Neural progenitor cell (in vitro differentiated cells): ENCODE measurements around the gene TECTA. TPM values are rescaled to one million over a fixed set of nuclear protein-coding genes. Genes with fewer than 3 reads are reported as not detected.
A peak's percentile ranks its signal among the peaks of the same experiment; 100 is the strongest.
"Not testable (repeated sequence)": the region's sequence is repeated elsewhere in the genome, so short reads cannot be mapped to it uniquely, and the experiment has no call there.

Experiments
- DNase-seq: peaks from one replicate; pipeline ENCODE4 v3.0.0-alpha.2; 2016; ENCODE audit warnings: low spot score
- H2AFZ ChIP-seq: fragments of 200-600 bp; sonication (generic); replicated peaks from 2 replicates; pipeline ENCODE4 v1.6.1; 2016; ENCODE audit warnings: antibody characterized with exemption
- H3F3A ChIP-seq: fragments of 200-600 bp; sonication (generic); 2 replicates; pipeline ENCODE4 v1.6.1; 2016; ENCODE audit warnings: antibody characterized with exemption, low read depth
- H3K27ac ChIP-seq: fragments of 200-600 bp; sonication (generic); 2 replicates; pipeline ENCODE4 v1.5.1; 2016; ENCODE audit warnings: mild to moderate bottlenecking
- H3K27me3 ChIP-seq: fragments of 200-600 bp; sonication (generic); 2 replicates; pipeline ENCODE4 v1.6.1; 2016; ENCODE audit warnings: mild to moderate bottlenecking, moderate library complexity
- H3K36me3 ChIP-seq: fragments of 200-600 bp; sonication (generic); 2 replicates; pipeline ENCODE4 v1.5.1; 2016
- H3K4me1 ChIP-seq: fragments of 200-600 bp; sonication (generic); 2 replicates; pipeline ENCODE4 v1.6.1; 2016; ENCODE audit warnings: mixed run types
- H3K4me2 ChIP-seq: fragments of 200-600 bp; sonication (generic); 2 replicates; pipeline ENCODE4 v1.6.1; 2016
- H3K4me3 ChIP-seq: fragments of 200-600 bp; sonication (generic); 2 replicates; pipeline ENCODE4 v1.5.1; 2016
- H3K79me2 ChIP-seq: fragments of 200-600 bp; sonication (generic); 2 replicates; pipeline ENCODE4 v1.6.1; 2016; ENCODE audit warnings: low read depth
- H3K9ac ChIP-seq: fragments of 200-600 bp; sonication (generic); 2 replicates; pipeline ENCODE4 v1.6.1; 2016
- H3K9me3 ChIP-seq: fragments of 200-600 bp; sonication (generic); 2 replicates; pipeline ENCODE4 v1.5.1; 2016; ENCODE audit warnings: low read depth
- H4K20me1 ChIP-seq: fragments of 200-600 bp; sonication (generic); 2 replicates; pipeline ENCODE4 v1.6.1; 2016; ENCODE audit warnings: low read depth
- H3K27ac Mint-ChIP-seq: 3 replicates; pipeline ENCODE4 v1.8.0; 2021; ENCODE audit warnings: mixed read lengths
- H3K27me3 Mint-ChIP-seq: 2 replicates; pipeline ENCODE4 v1.8.0; 2022; ENCODE audit warnings: low read depth, mild to moderate bottlenecking, inconsistent platforms, moderate library complexity, mixed read lengths; ENCODE audit not compliant: insufficient read depth
- H3K36me3 Mint-ChIP-seq: 3 replicates; pipeline ENCODE4 v1.8.0; 2021; ENCODE audit warnings: mixed read lengths
- H3K4me1 Mint-ChIP-seq: 3 replicates; pipeline ENCODE4 v1.8.0; 2021; ENCODE audit warnings: mixed read lengths
- H3K4me3 Mint-ChIP-seq: 3 replicates; pipeline ENCODE4 v1.8.0; 2021; ENCODE audit warnings: mild to moderate bottlenecking, moderate library complexity, mixed read lengths
- H3K9me3 Mint-ChIP-seq: 3 replicates; pipeline ENCODE4 v1.8.0; 2020; ENCODE audit warnings: mixed read lengths
- CTCF ChIP-seq: fragments of 200-600 bp; sonication (generic); IDR thresholded peaks from 2 replicates; pipeline ENCODE4 v1.5.1; 2017; ENCODE audit warnings: antibody characterized with exemption, mild to moderate bottlenecking
- EZH2 ChIP-seq: fragments of 200-600 bp; sonication (generic); IDR thresholded peaks from 2 replicates; pipeline ENCODE4 v1.6.1; 2017; ENCODE audit warnings: antibody characterized with exemption, mild to moderate bottlenecking, moderate library complexity
- EZH2phosphoT487 ChIP-seq: fragments of 200-600 bp; sonication (generic); IDR thresholded peaks from 2 replicates; pipeline ENCODE4 v1.6.1; 2017; ENCODE audit warnings: antibody characterized with exemption
- total RNA-seq: library from RNA; depleted of rRNA; stranded (reverse); fragments of >200 nt; gene quantifications from 2 replicates; pipeline ENCODE4 v1.2.3, GENCODE V29; 2015; ENCODE audit warnings: low replicate concordance

The TECTA gene
- total RNA-seq, 1 donor from 2014 or later, result 0.84 TPM

- TF ChIP-seq CTCF (no peak), EZH2 (no peak), EZH2phosphoT487 (no peak)
- no peaks in the 10 kb centered on the region for H3K27me3 ChIP-seq
- H3K27ac ChIP-seq, result no peak overlapping the region
- peaks cover 51% of the 10 kb centered on the region for H3K4me1 ChIP-seq
- H3F3A ChIP-seq, result peaks cover 41% of the 10 kb centered on the region
- no peak overlapping the region for H3K9ac ChIP-seq
- Mint-ChIP-seq H3K9me3 (no peaks in the 10 kb centered on the region), H3K27me3 (peaks cover 4% of the 10 kb centered on the region), H3K36me3 (no peaks in the 10 kb centered on the region), H3K4me1 (peaks cover 74% of the 10 kb centered on the region), H3K4me3 (no peak overlapping the region), H3K27ac (no peak overlapping the region)
- no peaks in the 10 kb centered on the region for H3K9me3 ChIP-seq
- H4K20me1 ChIP-seq, result no peaks in the 10 kb centered on the region
- no peak overlapping the region for H2AFZ ChIP-seq
- no peak overlapping the region for H3K4me3 ChIP-seq
- no peaks in the 10 kb centered on the region for H3K79me2 ChIP-seq
- H3K4me2 ChIP-seq, result no peak overlapping the region
- DNase-seq, result no peak
- no peaks in the 10 kb centered on the region for H3K36me3 ChIP-seq
These were observed 137.9 kb downstream of the TECTA start for GRCh38 chr11:121238956-121239355.

GRCh38 chr11:121240001-121240400 lies 139.0 kb downstream of the TECTA start:
- peaks cover 65% of the 10 kb centered on the region for H3K4me1 Mint-ChIP-seq

GRCh38 chr11:121240650-121241303 lies 139.7 kb downstream of the TECTA start:
- Mint-ChIP-seq H3K4me1 (peaks cover 62% of the 10 kb centered on the region), H3K9me3 (no peaks in the 10 kb centered on the region), H3K27me3 (peaks cover 4% of the 10 kb centered on the region), H3K36me3 (no peaks in the 10 kb centered on the region), H3K27ac (peak overlapping the region; percentile 68), H3K4me3 (no peak overlapping the region)
- TF ChIP-seq EZH2phosphoT487 (no peak), CTCF (no peak), EZH2 (no peak)
- no peaks in the 10 kb centered on the region for H3K9me3 ChIP-seq
- H3K36me3 ChIP-seq, result no peaks in the 10 kb centered on the region
- H3F3A ChIP-seq, result peaks cover 44% of the 10 kb centered on the region
- no peak overlapping the region for H3K4me2 ChIP-seq
- H3K9ac ChIP-seq, result no peak overlapping the region
- H3K79me2 ChIP-seq, result no peaks in the 10 kb centered on the region
- no peak overlapping the region for H3K27ac ChIP-seq
- no peak for DNase-seq
- H2AFZ ChIP-seq, result no peak overlapping the region
- no peaks in the 10 kb centered on the region for H3K27me3 ChIP-seq
- H3K4me1 ChIP-seq, result peaks cover 34% of the 10 kb centered on the region
- no peak overlapping the region for H3K4me3 ChIP-seq
- H4K20me1 ChIP-seq, result no peaks in the 10 kb centered on the region

More at GRCh38 chr11:121240001-121240400, 139.0 kb downstream of the TECTA start:
- not testable (repeated sequence) for H4K20me1 ChIP-seq, H3K4me2 ChIP-seq, H3K4me3 Mint-ChIP-seq, H3K9me3 ChIP-seq, H3K27ac ChIP-seq, H3K9ac ChIP-seq, H3K36me3 Mint-ChIP-seq, DNase-seq, H3K36me3 ChIP-seq, H3K9me3 Mint-ChIP-seq, H3K27ac Mint-ChIP-seq, H2AFZ ChIP-seq, H3K27me3 ChIP-seq, H3K4me3 ChIP-seq, H3K27me3 Mint-ChIP-seq, H3K79me2 ChIP-seq
- Histone ChIP-seq H3F3A (peaks cover 41% of the 10 kb centered on the region), H3K4me1 (peaks cover 42% of the 10 kb centered on the region)

Other genes with a start within 250 kb of the TECTA start
- gene TBCEL, start 77.1 kb upstream of the TECTA start, total RNA-seq, result 20.4 and 22.3 TPM in 2 replicates
- 43.3 and 80.7 TPM in 2 replicates for gene SC5D, start 191.5 kb downstream of the TECTA start, total RNA-seq